Left renal pelvis (tissue), 4 donors: ENCODE data around the gene NPTXR. TPM values are rescaled to one million over a fixed set of nuclear protein-coding genes. Genes with fewer than 3 reads are reported as not detected.

Experiments
- DNase-seq, 4 donors: peaks; one replicate each; pipeline ENCODE4 v3.0.0-alpha.2; 2013; ENCODE audit warnings: low read depth in 4 of 4, low spot score in 3 of 4
- polyA plus RNA-seq, 4 donors: library from polyadenylated mRNA; unstranded; fragments of 120-200 nt; gene quantifications; one replicate each; pipeline ENCODE4 v1.2.1, GENCODE V29; 2013; ENCODE audit not compliant: insufficient read length in 4 of 4

Gene NPTXR
- polyA plus RNA-seq, 4 donors, result 4.3 to 11.0 (median 4.9) TPM

GRCh38 chr22:38776086-38776485 lies 67.7 kb downstream of the NPTXR start:
- DNase-seq, result no peak

DNA sequence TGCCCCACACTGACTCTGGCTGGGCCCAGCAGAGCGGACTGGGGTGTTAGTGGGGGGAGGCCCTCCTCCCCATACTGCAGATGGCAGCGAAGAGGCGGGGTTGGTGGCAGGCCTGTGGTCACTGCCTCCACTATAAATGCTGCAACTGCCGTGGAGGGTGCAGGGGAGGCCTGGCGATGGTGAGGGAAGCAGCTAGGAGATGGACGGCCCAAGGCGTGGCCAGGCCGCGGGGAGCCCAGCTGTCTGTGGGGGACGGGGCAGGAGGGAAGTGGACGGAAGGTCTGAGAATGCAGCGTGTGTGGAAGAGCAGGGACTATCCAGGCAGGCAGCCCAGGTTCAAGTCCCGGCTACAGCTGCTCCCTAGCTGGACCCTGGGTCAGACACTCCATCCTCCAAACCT lies 68.2 kb downstream of the NPTXR start:
- no peak for DNase-seq

GRCh38 chr22:38774496-38775166 lies 69.2 kb downstream of the NPTXR start:
- no peak for DNase-seq

- DNase-seq, result no peak
Measured at GRCh38 chr22:38773363-38773946, 70.4 kb downstream of the NPTXR start.

DNA sequence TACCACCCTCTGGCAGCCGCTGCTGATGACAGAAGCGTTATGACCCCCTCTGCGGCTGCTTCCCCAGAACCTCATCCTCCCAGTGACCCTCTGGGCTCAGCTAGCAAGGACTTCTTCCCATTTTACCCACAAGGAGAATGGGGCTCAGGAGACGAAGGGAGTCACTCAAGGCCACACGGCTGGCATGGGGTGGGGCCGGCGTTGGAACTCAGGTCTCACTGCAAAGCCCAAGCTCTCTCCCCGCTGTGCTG lies 71.3 kb downstream of the NPTXR start:
- no peak for DNase-seq

GRCh38 chr22:38770257-38770949 lies 73.4 kb downstream of the NPTXR start:
- DNase-seq, result no peak

Other genes with a start within 250 kb of the NPTXR start
- gene FAM227A, start 187.6 kb downstream of the NPTXR start, polyA plus RNA-seq, result 10 to 100 TPM in 1 of 4 donors, 1 to 10 TPM in 3; 2.2 to 10.7 (median 5.3) TPM
- gene CBY1, start 187.4 kb downstream of the NPTXR start, polyA plus RNA-seq, result 10 to 100 TPM; 52.0 to 64.3 (median 61.7) TPM
- gene TOMM22, start 162.1 kb downstream of the NPTXR start, polyA plus RNA-seq, result 100 to 1,000 TPM in 2 of 4 donors, 10 to 100 TPM in 2; 64.1 to 107 (median 92.5) TPM
- gene JOSD1, start 143.1 kb downstream of the NPTXR start, polyA plus RNA-seq, result 10 to 100 TPM; 37.1 to 54.1 (median 39.0) TPM
- 10 to 100 TPM; 32.2 to 58.0 (median 44.1) TPM for gene GTPBP1, start 138.1 kb downstream of the NPTXR start, polyA plus RNA-seq
- 10 to 100 TPM; 48.2 to 72.2 (median 51.9) TPM for gene SUN2, start 88.0 kb downstream of the NPTXR start, polyA plus RNA-seq
- gene DNAL4, start 49.9 kb downstream of the NPTXR start, polyA plus RNA-seq, result 10 to 100 TPM; 15.7 to 37.8 (median 33.1) TPM
- 10 to 100 TPM; 35.9 to 59.2 (median 42.2) TPM for gene CBX6, start 28.2 kb upstream of the NPTXR start, polyA plus RNA-seq
- gene APOBEC3A, start 113.6 kb upstream of the NPTXR start, polyA plus RNA-seq, result 1 to 10 TPM in 1 of 4 donors, under 1 TPM in 2, not detected in 1; 0.19 to 1.1 (median 0.21) TPM
- gene APOBEC3B, start 138.3 kb upstream of the NPTXR start, polyA plus RNA-seq, result 10 to 100 TPM in 1 of 4 donors, 1 to 10 TPM in 3; 5.5 to 11.4 (median 7.1) TPM
- gene APOBEC3C, start 170.2 kb upstream of the NPTXR start, polyA plus RNA-seq, result 10 to 100 TPM in 3 of 4 donors, 1 to 10 TPM in 1; 10.0 to 23.4 (median 11.2) TPM
- gene APOBEC3D, start 177.1 kb upstream of the NPTXR start, polyA plus RNA-seq, result 1 to 10 TPM in 3 of 4 donors, under 1 TPM in 1; 0.57 to 2.2 (median 1.1) TPM
- 1 to 10 TPM; 6.7 to 9.0 (median 8.5) TPM for gene APOBEC3F, start 196.8 kb upstream of the NPTXR start, polyA plus RNA-seq
- gene APOBEC3G, start 233.2 kb upstream of the NPTXR start, polyA plus RNA-seq, result 10 to 100 TPM in 1 of 4 donors, 1 to 10 TPM in 3; 6.8 to 10.2 (median 7.6) TPM